Right renal cortex interstitium (tissue), 3 donors: Measurements from ENCODE around the gene SPEG. TPM values are rescaled to one million over a fixed set of nuclear protein-coding genes. Genes with fewer than 3 reads are reported as not detected.

Source experiments
- DNase-seq, 3 donors: peaks; one replicate each; pipeline ENCODE4 v3.0.0-alpha.2; 2013; ENCODE audit warnings: low read depth in 3 of 3, low spot score in 2 of 3
- polyA plus RNA-seq, 3 donors: library from polyadenylated mRNA; unstranded; fragments of 120-200 nt; gene quantifications; one replicate each; pipeline ENCODE4 v1.2.1, GENCODE V29; 2013; ENCODE audit not compliant: insufficient read length in 3 of 3

The SPEG gene
- polyA plus RNA-seq, 3 donors: 9.2 to 11.2 (median 9.4) TPM

- no peak for DNase-seq
These were observed 39.8 kb downstream of the SPEG start for GRCh38 chr2:219474285-219475060.

GRCh38 chr2:219475278-219475677 is 40.6 kb downstream of the SPEG start:
- DNase-seq: no peak

GRCh38 chr2:219475697-219476651 is 41.3 kb downstream of the SPEG start:
- DNase-seq: peak in 1 of 3 donors; percentile 52

GRCh38 chr2:219476652-219477151 is 42.1 kb downstream of the SPEG start:
- peak in 1 of 3 donors; percentile 36 for DNase-seq

- no peak for DNase-seq
These were observed 42.5 kb downstream of the SPEG start for GRCh38 chr2:219477179-219477578.

GRCh38 chr2:219477815-219478214 is 43.2 kb downstream of the SPEG start:
- DNase-seq: no peak

GRCh38 chr2:219478916-219479315 is 44.3 kb downstream of the SPEG start:
- DNase-seq: no peak

GRCh38 chr2:219480004-219480403 is 45.4 kb downstream of the SPEG start:
- no peak for DNase-seq

GRCh38 chr2:219482674-219483405 is 48.2 kb downstream of the SPEG start:
- no peak for DNase-seq

- DNase-seq: no peak
These were observed 49.1 kb downstream of the SPEG start for GRCh38 chr2:219483451-219484342.

GRCh38 chr2:219484343-219485200 is 49.9 kb downstream of the SPEG start:
- DNase-seq: no peak

- DNase-seq: no peak
These were observed 50.5 kb downstream of the SPEG start for GRCh38 chr2:219485201-219485580.

GRCh38 chr2:219486380-219486959 is 51.8 kb downstream of the SPEG start:
- DNase-seq: no peak

GRCh38 chr2:219488149-219488843 is 53.7 kb downstream of the SPEG start:
- DNase-seq: no peak

- no peak for DNase-seq
These were observed 54.2 kb downstream of the SPEG start for GRCh38 chr2:219488844-219489194.

GRCh38 chr2:219489315-219489714 is 54.7 kb downstream of the SPEG start:
- DNase-seq: no peak

- DNase-seq: no peak
These were observed 55.5 kb downstream of the SPEG start for GRCh38 chr2:219490186-219490585.

- DNase-seq: no peak
These were observed 56.0 kb downstream of the SPEG start for GRCh38 chr2:219490600-219491130.
